Ascending aorta (tissue), 2 donors: ENCODE results near the gene PPP1R1C. TPM values are rescaled to one million over a fixed set of nuclear protein-coding genes. Genes with fewer than 3 reads are reported as not detected.

Experiments used
- DNase-seq, 2 donors: peaks; one replicate each; pipeline ENCODE4 v3.0.0-alpha.2; 2019; ENCODE audit warnings: low spot score in 2 of 2
- H3K27ac ChIP-seq, 2 donors: fragments of 200-600 bp; sonication (generic); one replicate each; pipeline ENCODE4 v1.5.1; 2016 to 2017; ENCODE audit warnings: mild to moderate bottlenecking in 1 of 2
- H3K27me3 ChIP-seq: fragments of 200-600 bp; sonication (generic); one replicate; pipeline ENCODE4 v1.5.1; 2017
- H3K36me3 ChIP-seq, 2 donors: fragments of 200-600 bp; sonication (generic); one replicate each; pipeline ENCODE4 v1.5.1; 2016
- H3K4me1 ChIP-seq, 2 donors: fragments of 200-600 bp; sonication (generic); one replicate each; pipeline ENCODE4 v1.5.1; 2016 to 2017; ENCODE audit warnings: mild to moderate bottlenecking in 1 of 2
- H3K4me3 ChIP-seq, 2 donors: fragments of 200-600 bp; sonication (generic); one replicate each; pipeline ENCODE4 v1.5.1; 2016 to 2017; ENCODE audit warnings: mild to moderate bottlenecking in 1 of 2
- H3K9me3 ChIP-seq, 2 donors: fragments of 200-600 bp; sonication (generic); one replicate each; pipeline ENCODE4 v1.5.1; 2016
- CTCF ChIP-seq, 3 experiments: fragments of 200-600 bp in 2 of 3; fragments of 450-650 bp in 1 of 3; sonication (generic) in 2 of 3; IDR thresholded peaks; one replicate each; pipeline ENCODE4 v1.5.1; 2016 to 2019; ENCODE audit warnings: antibody characterized with exemption in 3 of 3, mild to moderate bottlenecking in 1 of 3, moderate library complexity in 1 of 3
- intact Hi-C: fragments of 100-400 bp; cut with DNase I; formaldehyde crosslinking; loops from one replicate; pipeline ENCODE4 v1.15.1; 2023
- total RNA-seq: library from RNA; depleted of rRNA; stranded (reverse); fragments of >200 nt; gene quantifications from one replicate; pipeline ENCODE4 v1.1.0, GENCODE V29; 2016

PPP1R1C gene
- total RNA-seq, 1 donor from 2014 or later: not detected

DNA sequence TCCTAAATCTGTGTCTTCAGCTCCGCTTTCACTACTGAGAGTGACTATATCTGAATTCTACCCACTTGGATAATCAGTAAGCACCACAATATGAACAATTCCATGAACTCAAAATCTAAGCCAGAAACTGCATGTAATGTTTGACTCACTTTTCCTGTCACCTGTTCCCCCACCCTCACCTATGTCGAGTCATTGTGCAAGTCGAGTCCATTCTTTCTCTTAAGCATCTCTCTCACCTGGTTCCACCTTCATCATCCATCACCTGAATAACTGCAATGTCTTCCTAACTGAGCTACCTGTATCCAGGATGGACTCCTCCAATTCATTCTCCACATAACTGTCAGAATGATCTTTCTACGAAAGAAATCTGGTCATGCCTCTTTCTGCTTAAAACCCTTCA, 58.2 kb downstream of the PPP1R1C start:
- H3K36me3 ChIP-seq: no peaks in the 10 kb centered on the region
- H3K4me3 ChIP-seq: no peak overlapping the region
- TF ChIP-seq CTCF (IDR thresholded peaks at IDR 0.05): no peak
- intact Hi-C loops: no loop called here
- no peaks in the 10 kb centered on the region for H3K9me3 ChIP-seq
- H3K27me3 ChIP-seq: no peaks in the 10 kb centered on the region
- no peaks in the 10 kb centered on the region for H3K4me1 ChIP-seq
- no peak for DNase-seq
- H3K27ac ChIP-seq: no peak overlapping the region

GRCh38 chr2:182047544-182047943, 61.9 kb downstream of the PPP1R1C start:
- Histone ChIP-seq H3K4me3 (no peak overlapping the region), H3K9me3 (no peaks in the 10 kb centered on the region), H3K36me3 (no peaks in the 10 kb centered on the region), H3K4me1 (peaks cover 3 to 9% of the 10 kb centered on the region in 2 donors), H3K27me3 (no peaks in the 10 kb centered on the region), H3K27ac (peak overlapping the region; percentile 53 to 60)
- no peak for TF ChIP-seq CTCF (IDR thresholded peaks at IDR 0.05)
- no peak for DNase-seq
- intact Hi-C loops: no loop called here

GRCh38 chr2:182048088-182048487, 62.4 kb downstream of the PPP1R1C start:
- no peaks in the 10 kb centered on the region for H3K36me3 ChIP-seq
- no peak overlapping the region for H3K4me3 ChIP-seq
- TF ChIP-seq CTCF (IDR thresholded peaks at IDR 0.05): no peak
- intact Hi-C loops: no loop called here
- H3K9me3 ChIP-seq: no peaks in the 10 kb centered on the region
- peaks cover 3 to 9% of the 10 kb centered on the region in 2 donors for H3K4me1 ChIP-seq
- no peaks in the 10 kb centered on the region for H3K27me3 ChIP-seq
- no peak for DNase-seq
- peak overlapping the region; percentile 53 to 60 for H3K27ac ChIP-seq

- no peaks in the 10 kb centered on the region for H3K36me3 ChIP-seq
- intact Hi-C loops: no loop called here
- no peak for TF ChIP-seq CTCF (IDR thresholded peaks at IDR 0.05)
- H3K27ac ChIP-seq: peak overlapping the region; percentile 9 to 60
- no peaks in the 10 kb centered on the region for H3K27me3 ChIP-seq
- no peak overlapping the region for H3K4me3 ChIP-seq
- no peak for DNase-seq
- peaks cover 3 to 9% of the 10 kb centered on the region in 2 donors for H3K4me1 ChIP-seq
- no peaks in the 10 kb centered on the region for H3K9me3 ChIP-seq
Observed at GRCh38 chr2:182048621-182049020, 63.0 kb downstream of the PPP1R1C start.

GRCh38 chr2:182049372-182050148, 63.9 kb downstream of the PPP1R1C start:
- Histone ChIP-seq H3K4me3 (no peak overlapping the region), H3K9me3 (no peaks in the 10 kb centered on the region), H3K27me3 (no peaks in the 10 kb centered on the region), H3K36me3 (no peaks in the 10 kb centered on the region), H3K27ac (peak overlapping the region in 1 of 2 donors; percentile 40), H3K4me1 (peaks cover 3 to 9% of the 10 kb centered on the region in 2 donors)
- intact Hi-C loops: no loop called here
- no peak for TF ChIP-seq CTCF (IDR thresholded peaks at IDR 0.05)
- no peak for DNase-seq
